GM18519 (cell line): ENCODE measurements around the gene SYCP1.
"Not testable (repeated sequence)": the region's sequence is repeated elsewhere in the genome, so short reads cannot be mapped to it uniquely, and the experiment has no call there.

Experiments
- ATAC-seq: cut with Tn5 transposase; IDR thresholded peaks from one replicate; pipeline ENCODE4 v1.9.1; 2021; ENCODE audit warnings: mild to moderate bottlenecking, moderate library complexity; ENCODE audit not compliant: unreplicated experiment, low FRiP score

SYCP1 gene, protein sequence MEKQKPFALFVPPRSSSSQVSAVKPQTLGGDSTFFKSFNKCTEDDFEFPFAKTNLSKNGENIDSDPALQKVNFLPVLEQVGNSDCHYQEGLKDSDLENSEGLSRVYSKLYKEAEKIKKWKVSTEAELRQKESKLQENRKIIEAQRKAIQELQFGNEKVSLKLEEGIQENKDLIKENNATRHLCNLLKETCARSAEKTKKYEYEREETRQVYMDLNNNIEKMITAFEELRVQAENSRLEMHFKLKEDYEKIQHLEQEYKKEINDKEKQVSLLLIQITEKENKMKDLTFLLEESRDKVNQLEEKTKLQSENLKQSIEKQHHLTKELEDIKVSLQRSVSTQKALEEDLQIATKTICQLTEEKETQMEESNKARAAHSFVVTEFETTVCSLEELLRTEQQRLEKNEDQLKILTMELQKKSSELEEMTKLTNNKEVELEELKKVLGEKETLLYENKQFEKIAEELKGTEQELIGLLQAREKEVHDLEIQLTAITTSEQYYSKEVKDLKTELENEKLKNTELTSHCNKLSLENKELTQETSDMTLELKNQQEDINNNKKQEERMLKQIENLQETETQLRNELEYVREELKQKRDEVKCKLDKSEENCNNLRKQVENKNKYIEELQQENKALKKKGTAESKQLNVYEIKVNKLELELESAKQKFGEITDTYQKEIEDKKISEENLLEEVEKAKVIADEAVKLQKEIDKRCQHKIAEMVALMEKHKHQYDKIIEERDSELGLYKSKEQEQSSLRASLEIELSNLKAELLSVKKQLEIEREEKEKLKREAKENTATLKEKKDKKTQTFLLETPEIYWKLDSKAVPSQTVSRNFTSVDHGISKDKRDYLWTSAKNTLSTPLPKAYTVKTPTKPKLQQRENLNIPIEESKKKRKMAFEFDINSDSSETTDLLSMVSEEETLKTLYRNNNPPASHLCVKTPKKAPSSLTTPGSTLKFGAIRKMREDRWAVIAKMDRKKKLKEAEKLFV

DNA sequence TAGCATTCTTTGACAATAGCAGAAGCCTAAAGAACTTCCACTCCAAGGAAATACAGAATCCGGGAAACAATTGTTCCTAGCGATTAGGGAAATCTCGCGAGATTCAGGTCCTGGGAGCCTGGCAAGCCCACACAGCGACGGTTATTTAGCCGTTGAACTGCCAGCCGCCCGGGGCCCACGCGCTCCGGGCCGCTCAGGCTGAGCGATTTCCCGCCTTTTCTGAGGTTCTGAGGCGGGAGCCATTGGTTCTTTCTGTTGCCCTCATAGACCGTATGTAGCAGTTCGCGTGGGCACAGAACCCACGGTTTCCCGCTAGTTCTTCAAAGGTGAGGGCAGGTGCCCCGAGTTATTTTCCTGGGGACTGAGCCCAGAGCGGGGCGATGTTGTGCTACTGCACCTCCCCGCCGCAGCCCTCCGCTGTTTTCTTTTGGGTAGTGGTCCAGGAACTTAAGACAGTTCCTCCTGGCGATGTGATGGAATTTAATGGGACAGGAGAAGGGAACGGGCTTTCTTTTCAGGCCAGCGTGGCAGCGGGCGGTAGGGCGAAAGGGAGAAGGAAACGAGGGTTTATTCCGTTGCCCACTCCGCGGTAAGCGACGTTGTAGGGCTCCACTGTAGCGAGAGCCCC, at the start of gene SYCP1:
TSS of gene SYCP1 (plus strand) at position 171 of the 628 bp plus-strand sequence. CDS start 602 bp downstream, outside the sequence.
- ATAC-seq: no peak

DNA sequence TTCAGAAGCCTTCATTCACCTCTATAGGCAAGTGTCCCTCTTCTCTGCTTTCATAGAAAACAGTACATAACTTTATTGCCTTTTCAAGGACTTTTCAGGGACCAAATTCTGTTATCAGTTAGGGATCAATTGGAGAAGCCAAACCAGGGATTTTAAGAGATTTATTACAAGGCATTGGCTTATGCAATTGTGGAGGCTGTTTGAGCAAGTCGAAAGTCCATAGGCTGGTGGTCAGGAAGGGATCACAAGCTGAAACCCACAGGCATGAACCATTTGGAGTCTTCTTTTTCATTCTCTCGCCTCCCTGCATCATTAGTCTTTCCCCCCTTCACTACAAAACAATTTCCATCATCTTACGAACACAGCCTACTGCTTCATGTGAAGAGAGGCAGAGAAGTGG, 34.8 kb upstream of the SYCP1 start:
- ATAC-seq: no peak

DNA sequence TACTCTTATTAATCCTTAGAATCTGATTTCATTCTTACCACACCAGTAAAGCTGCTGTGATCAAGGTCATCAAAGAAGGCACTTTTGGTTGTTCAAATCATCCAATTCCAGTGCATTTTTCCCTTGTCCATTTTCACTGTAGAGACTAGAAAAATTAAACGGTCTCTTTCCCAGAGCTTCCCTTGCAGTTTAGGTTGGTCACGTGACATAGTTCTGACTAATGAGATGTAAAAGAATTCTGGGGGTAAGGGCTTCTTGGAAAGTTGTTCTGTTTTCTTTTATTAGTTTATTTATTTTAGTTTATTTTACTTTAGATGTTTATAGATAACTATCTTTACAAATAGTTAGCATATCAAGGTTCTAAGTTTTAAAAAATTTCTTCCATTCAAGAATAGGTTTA, 34.3 kb upstream of the SYCP1 start:
- ATAC-seq: no peak

DNA sequence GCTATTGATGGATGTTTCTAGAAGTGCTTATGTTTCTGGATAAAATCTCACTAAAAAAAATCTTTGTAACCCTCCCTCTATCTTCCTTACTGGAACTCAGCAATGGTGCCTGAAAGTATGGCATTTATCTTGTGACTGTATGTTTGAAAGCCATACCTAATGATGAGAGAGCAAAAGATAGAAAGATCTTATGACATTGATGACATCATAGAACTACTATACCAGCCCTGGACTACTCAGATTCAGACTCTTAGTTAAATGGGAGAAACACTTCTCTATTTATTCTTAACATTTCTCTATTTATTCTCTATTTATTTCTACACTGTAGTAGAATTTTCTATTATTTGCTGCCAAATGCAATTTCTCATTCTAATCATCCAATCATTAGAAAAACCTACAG, 32.7 kb upstream of the SYCP1 start:
- no peak for ATAC-seq

DNA sequence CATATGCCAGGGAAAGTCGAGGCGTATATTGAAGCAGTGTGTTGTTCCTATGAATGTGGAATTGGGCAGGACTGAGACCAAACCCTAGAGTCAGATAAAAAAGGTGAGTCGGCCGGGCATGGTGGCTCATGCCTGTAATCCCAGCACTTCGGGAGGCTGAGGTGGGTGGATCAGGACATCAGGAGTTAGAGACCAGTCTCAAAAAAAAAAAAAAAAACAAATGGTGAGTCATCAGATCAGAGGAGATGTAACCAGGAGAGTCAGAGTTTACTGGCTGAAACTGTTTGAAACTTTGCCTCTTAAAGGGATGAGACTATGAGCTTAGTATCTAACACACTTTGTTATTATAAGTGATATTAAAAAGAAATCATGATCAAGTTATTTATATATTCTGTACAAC, 26.4 kb upstream of the SYCP1 start:
- no peak for ATAC-seq

DNA sequence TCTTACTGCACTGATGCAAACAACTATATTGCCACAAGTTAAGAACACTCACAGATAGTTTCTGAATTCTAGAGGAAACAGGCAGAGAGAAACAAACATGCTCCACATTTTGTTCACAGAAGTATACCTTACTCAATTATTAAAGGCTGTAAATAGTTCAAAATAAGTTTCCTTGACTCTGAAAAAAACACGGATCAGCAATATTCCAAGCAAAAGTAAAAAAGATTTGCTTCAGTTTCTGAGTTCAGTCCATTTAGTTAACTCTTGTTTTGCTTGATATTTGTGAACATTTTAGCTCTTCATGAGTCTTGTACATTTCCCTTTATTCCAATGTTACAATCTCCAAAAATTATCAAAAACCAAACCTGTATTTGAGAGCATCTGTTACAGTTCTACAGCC, 24.6 kb upstream of the SYCP1 start:
- not testable (repeated sequence) for ATAC-seq

DNA sequence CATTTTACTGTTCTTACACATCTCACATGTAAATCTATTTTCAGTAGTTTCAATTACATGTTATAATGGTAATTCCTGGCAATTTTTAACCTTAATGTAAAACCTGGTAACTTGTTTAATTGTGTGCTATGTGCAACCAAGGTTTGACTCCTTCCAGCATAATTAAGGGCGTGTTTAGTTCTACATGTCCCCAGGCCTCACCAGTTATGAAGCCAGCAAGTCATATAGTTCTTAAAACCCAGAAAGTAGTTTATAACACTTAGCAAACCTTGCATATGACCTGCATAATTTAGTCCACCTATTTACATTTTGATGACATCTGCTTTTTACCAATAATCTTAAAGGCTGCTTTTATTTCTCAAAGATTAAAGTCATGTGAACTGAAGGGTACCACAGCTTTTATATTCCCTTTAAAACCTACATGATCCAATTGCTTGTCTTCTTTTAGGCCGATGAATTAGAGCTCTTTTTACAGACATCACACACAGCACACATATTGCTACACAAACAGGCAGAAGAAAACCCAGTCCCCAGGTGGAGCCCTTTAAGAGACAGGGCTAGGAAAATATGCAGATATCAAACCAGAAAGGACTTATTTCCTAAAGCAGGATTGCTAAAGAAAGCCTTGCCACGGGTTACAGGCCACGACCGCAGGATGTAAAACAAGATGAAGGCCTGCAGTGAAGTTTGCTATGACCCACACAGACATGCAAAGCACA, 23.2 kb upstream of the SYCP1 start:
- no peak for ATAC-seq

DNA sequence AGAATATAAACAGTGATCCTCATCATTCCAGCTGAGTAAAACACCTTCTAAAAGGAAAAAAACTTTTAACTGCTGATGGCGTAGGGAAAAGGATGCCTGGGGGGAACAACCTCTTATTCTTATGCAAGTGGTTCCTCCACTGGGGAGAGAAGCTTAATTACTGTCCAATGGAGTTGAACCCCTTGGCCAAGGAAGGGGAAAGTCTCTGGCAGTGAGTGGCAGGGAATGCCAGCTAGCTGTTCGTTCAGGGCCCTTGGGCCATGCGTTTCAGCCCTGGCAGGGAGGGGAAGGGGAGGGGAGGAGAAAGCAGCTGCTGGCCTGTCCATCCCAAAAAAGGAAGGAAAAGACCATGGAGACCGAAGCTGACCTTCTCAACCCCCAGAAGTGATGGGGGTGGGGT, 22.6 kb upstream of the SYCP1 start:
- ATAC-seq: no peak

DNA sequence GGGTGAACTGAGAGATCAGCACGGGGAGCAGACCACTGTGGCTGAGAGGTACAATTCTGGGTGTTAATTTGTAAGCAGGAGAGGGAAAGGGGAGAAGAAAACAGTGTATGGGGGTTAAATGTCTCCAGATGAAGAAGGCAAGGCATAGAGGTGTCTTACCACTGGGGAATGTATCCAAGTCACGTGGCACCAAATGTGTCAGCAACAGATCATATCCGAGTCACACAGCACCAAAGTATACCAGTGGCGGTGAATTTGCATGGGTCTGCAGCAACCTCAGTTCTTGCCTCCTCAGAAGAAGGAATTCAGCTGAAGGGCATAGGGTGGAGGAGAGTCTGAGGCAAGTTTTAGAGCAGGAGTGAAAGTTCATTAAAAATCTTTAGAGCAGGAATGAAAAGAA, 21.2 kb upstream of the SYCP1 start:
- no peak for ATAC-seq

DNA sequence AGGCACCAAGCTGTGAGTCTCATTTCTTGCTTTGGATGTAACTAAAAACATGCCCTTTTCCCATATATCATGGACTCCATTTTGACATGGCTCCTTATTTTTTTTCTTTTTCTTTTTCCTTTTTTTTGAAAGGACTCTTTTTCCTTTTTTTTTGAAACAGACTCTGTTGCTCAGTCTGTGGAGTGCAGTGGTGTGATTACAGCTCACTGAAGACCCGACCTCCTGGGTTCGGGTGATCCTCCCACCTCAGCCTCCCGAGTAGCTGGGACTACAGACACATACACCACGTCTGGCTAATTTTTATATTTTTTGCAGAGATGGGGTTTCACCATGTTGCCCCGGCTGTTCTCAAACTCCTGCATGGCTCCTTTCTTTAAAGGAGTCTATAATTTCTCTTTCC, 10.4 kb upstream of the SYCP1 start:
- ATAC-seq: no peak

DNA sequence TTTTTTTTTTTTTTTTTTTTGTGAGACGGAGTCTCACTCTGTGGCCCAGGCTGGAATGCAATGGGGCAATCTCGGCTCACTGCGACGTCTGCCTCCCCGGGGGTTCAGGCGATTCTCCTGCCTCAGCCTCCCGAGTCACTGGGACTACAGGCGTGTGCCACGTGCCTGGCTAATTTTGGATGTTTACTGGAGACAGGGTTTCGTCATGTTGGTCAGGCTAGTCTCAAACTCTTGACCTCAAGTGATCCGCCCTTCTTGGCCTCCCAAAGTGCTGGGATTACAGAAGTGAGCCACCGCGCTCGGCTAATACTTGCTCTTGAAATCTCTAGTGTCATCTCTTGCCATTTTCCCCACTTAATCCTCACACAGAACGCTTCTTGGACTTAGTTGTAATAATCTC, 1.1 kb upstream of the SYCP1 start:
- ATAC-seq: no peak

DNA sequence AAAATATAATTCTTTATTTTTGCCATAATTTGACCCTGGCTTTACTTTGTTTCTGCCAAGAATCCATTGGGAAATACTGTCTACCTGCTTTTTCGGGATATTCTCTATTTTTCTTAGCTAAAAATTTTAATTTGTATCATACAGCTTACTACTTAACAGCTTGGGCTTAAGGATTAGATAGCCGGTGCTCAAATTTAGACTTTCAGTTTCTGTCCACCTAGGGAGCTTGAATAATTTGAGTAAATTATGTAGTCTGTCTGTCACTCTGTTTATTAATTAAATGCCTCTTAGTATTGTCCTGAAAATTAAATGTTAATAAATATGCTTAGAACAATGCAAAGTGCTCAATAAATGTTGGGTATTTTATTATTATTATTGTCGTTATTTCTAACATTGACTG, 6.7 kb downstream of the SYCP1 start:
- no peak for ATAC-seq

DNA sequence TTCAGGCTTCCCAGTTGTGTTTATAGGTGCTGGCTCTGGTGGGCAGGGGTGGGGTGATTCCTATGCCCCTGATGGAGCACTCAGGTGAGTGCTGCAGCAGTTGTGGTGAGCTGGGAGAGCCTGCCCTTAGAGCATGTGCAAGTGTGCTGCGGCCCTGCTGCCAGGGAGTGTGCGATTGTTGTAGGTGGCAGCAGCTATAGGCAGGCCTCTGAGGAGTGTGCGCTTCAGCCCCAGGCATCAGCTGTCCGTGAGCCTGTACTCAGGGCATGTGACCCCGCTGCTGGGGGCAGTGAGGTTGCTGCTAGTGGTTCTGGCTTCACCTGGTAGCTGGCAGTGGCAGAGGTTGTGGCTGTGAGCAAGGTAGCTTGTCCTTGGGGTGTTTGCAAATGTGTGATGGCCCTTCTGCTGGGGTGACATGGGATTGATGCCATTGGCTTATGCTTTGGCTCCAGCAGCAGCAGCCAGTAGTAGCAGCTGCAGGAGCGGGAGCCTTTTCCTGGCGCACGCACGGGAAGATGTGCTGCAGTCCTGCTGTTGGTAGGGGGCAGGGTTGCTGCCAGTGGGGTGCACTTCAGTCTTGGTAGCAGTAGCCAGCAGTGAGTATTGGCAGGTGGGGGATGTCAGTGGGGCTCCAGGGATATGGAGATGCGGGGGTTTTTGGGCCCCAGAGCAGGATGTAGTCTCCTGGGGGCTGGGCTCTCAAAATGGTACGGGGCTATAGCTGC, 37.7 kb downstream of the SYCP1 start:
- no peak for ATAC-seq

DNA sequence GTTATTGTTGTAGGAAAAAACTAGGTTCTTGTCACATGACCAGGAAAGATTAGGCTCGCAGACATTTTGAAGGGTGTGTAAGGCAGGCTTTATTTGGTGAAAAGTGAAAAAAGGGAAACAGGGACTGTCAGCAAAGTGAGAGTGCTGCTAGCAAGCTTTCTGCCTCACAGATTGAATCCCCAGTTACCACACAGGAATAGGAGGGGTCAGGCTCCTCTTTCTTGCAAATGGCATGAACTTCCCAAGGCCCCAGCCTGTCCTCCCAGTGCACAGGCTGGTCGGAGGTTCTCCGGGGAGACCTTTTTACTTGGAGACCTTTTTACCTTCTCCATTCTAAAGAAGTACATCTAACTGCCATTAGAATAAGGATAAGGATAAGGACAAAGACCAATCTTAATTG, 42.1 kb downstream of the SYCP1 start:
- ATAC-seq: no peak

DNA sequence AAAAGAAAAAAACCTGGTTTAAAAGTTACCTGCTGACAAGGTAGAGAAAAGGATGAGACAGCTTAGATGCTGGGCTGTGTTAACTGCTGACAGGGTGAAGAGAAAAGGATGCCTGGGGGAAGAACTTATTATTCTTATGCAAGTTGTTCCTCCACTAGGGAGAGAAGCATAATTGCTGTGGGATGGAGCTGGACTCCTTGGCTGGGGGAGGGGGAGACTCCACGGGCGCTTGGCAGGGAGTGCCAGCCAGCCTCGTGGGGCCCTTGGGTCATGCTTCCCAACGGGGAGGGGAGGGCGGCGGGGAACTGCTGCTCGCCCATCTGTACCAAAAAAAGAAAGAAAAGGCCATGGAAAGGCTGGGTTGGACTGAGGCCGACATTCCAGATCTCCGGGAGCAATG, 47.2 kb downstream of the SYCP1 start:
- ATAC-seq: no peak

DNA sequence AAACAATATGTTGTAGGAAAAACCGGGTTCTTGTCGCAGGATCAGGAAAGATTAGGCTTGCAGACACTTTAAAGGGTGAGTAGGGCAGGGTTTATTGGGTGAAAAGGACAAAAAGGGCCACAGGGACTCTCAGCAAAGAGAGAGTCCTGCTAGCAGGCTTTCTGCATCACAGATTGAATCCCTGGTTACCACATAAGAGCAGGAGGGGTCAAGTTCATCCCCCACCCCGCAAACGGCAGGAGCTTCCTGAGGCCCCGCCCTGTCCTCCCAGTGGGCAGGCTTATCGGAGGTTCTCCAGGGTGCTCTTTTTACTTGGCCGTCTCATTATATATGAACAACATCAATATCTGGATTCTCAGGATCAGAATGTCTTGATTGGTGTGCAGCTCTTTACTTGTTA, 47.7 kb downstream of the SYCP1 start:
- no peak for ATAC-seq

DNA sequence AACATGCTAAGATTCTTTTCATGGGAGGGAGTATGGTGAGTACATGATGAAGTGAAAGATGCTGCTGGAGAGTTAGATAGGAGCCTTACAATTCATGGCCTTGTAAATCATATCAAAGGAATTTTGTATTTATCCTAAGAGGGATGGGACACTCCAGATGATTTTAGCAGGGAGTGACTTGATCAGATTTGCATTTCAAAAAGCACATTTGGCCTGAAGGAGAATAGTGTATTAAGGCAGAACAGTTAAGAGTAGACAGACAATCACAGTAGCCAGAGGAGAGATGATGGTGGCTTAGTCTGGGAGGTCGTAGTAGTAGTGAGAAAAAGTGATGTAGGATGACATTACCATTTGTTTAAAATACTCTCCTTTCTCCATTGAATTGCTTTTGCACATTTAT, 48.8 kb downstream of the SYCP1 start:
- ATAC-seq: no peak

DNA sequence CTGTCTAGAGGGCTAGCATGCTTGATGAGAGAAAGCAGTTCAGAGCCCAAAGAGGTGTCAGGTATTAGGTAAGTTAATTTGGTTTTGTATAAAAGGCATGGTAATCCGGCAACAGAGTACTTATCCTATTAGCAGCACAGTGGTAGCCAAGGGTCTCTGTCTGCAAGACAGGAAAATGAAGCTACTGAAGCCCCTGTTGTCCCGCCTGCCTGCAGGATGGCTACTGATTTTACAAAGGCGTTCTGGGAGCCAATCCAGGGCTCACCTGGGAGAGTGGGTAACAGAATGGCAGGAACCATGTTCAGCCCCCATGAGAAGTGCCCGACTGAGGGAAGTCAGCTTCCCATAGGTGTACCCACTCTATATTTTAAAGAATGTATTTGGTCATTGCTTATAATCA, 61.1 kb downstream of the SYCP1 start:
- not testable (repeated sequence) for ATAC-seq

DNA sequence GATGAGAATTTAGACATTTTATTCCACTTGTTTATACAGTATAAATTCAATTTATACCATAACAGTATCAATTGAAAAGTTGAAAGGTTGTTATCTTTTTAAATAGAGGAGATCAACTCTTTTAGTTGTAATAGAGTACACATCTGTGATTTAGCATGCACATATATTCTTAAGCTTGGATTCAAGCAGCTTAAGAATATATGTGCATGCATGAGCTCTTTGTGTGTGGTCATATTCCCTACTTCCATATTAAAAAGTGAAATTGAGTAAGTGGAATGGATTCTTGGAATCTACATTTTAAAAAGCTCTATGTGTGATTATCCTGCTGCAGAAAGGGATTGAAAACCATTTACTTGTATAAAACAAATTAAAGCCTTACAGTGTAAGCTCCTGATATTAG, 71.9 kb downstream of the SYCP1 start:
- no peak for ATAC-seq

DNA sequence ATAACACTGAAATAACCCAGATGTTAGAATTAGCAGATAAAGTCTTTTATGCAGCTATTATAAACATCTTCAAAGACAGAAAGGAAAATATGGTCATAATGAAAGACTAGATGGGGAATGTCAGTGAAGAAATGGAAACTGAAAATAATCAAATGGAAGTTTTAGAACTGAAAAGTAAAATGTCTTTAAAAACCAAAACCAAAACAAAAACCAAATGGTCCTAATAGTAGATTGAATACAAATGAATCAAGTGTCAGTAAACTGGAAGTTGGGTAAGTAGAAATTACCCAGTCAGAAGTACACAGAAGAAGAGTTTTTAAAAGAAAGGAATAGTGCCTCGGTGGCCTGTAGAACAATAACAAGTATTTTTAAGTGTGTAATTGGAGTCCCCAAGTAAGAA, 72.7 kb downstream of the SYCP1 start:
- ATAC-seq: no peak
